Measurements from ENCODE around the gene NPNT. TPM values are rescaled to one million over a fixed set of nuclear protein-coding genes. Genes with fewer than 3 reads are reported as not detected.

Gene NPNT
- total RNA-seq, 2 experiments from 2014 or later = not detected

- H3K36me3 Mint-ChIP-seq = no peaks in the 10 kb centered on the region
- intact Hi-C loops (cut with micrococcal nuclease) = no loop called here
- H3K9me3 Mint-ChIP-seq = no peaks in the 10 kb centered on the region
- peaks cover 2% of the 10 kb centered on the region for H3K27me3 Mint-ChIP-seq
- no peak overlapping the region for H3K27ac Mint-ChIP-seq
- POLR2A ChIA-PET = no interaction called here
- CTCF ChIA-PET = no interaction called here
- no peaks in the 10 kb centered on the region for H3K4me1 Mint-ChIP-seq (ENCODE audit: low read depth)
- DNase-seq = no peak
- H3K4me3 Mint-ChIP-seq = no peak overlapping the region
Measured at GRCh38 chr4:105930698-105931097, 35.4 kb downstream of the NPNT start.

- H3K36me3 Mint-ChIP-seq = no peaks in the 10 kb centered on the region
- no peak overlapping the region for H3K4me3 Mint-ChIP-seq
- H3K27ac Mint-ChIP-seq = no peak overlapping the region
- H3K9me3 Mint-ChIP-seq = no peaks in the 10 kb centered on the region
- H3K27me3 Mint-ChIP-seq = no peaks in the 10 kb centered on the region
- intact Hi-C loops (cut with micrococcal nuclease) = no loop called here
- DNase-seq = no peak
- ChIA-PET POLR2A (no interaction called here), CTCF (no interaction called here)
- no peaks in the 10 kb centered on the region for H3K4me1 Mint-ChIP-seq (ENCODE audit: low read depth)
Measured at GRCh38 chr4:105933083-105933482, 37.8 kb downstream of the NPNT start.

- CTCF ChIA-PET = no interaction called here
- H3K4me1 Mint-ChIP-seq (ENCODE audit: low read depth) = no peaks in the 10 kb centered on the region
- H3K36me3 Mint-ChIP-seq = no peaks in the 10 kb centered on the region
- no peaks in the 10 kb centered on the region for H3K27me3 Mint-ChIP-seq
- no peak overlapping the region for H3K27ac Mint-ChIP-seq
- intact Hi-C loops (cut with micrococcal nuclease) = no loop called here
- no peaks in the 10 kb centered on the region for H3K9me3 Mint-ChIP-seq
- no peak for DNase-seq
- H3K4me3 Mint-ChIP-seq = no peak overlapping the region
- POLR2A ChIA-PET = no interaction called here
Measured at GRCh38 chr4:105934386-105934785, 39.1 kb downstream of the NPNT start.

- no peaks in the 10 kb centered on the region for H3K36me3 Mint-ChIP-seq
- intact Hi-C loops (cut with micrococcal nuclease) = no loop called here
- CTCF ChIA-PET = no interaction called here
Measured at GRCh38 chr4:105936901-105937300, 41.6 kb downstream of the NPNT start.

GRCh38 chr4:105937759-105938158, 42.5 kb downstream of the NPNT start:
- Mint-ChIP-seq H3K4me3 (no peak overlapping the region), H3K9me3 (no peaks in the 10 kb centered on the region), H3K27ac (no peak overlapping the region), H3K4me1 (ENCODE audit: low read depth) (no peaks in the 10 kb centered on the region), H3K27me3 (no peaks in the 10 kb centered on the region), H3K36me3 (no peaks in the 10 kb centered on the region)
- POLR2A ChIA-PET = no interaction called here
- CTCF ChIA-PET = interaction anchor here (1.0 kb wide), 1 partner anchor 22 kb away, joined by 3 read pairs; no protein-coding TSS in a partner anchor
- intact Hi-C loops (cut with micrococcal nuclease) = no loop called here
- DNase-seq = no peak

More at GRCh38 chr4:105936901-105937300, 41.6 kb downstream of the NPNT start:
- POLR2A ChIA-PET = no interaction called here
- no peaks in the 10 kb centered on the region for H3K9me3 Mint-ChIP-seq
- no peak overlapping the region for H3K4me3 Mint-ChIP-seq
- H3K27me3 Mint-ChIP-seq = no peaks in the 10 kb centered on the region
- no peak overlapping the region for H3K27ac Mint-ChIP-seq
- DNase-seq = no peak
- H3K4me1 Mint-ChIP-seq (ENCODE audit: low read depth) = no peaks in the 10 kb centered on the region

- no peak for DNase-seq
- CTCF ChIA-PET = no interaction called here
- H3K4me3 Mint-ChIP-seq = no peak overlapping the region
Measured at GRCh38 chr4:105943234-105943633, 48.0 kb downstream of the NPNT start.

GRCh38 chr4:105944540-105944939, 49.3 kb downstream of the NPNT start:
- H3K4me1 Mint-ChIP-seq (ENCODE audit: low read depth) = no peaks in the 10 kb centered on the region
- no peaks in the 10 kb centered on the region for H3K36me3 Mint-ChIP-seq
- CTCF ChIA-PET = no interaction called here
- H3K27me3 Mint-ChIP-seq = no peaks in the 10 kb centered on the region
- H3K4me3 Mint-ChIP-seq = no peak overlapping the region
- POLR2A ChIA-PET = no interaction called here
- no peak for DNase-seq
- peaks cover 7% of the 10 kb centered on the region for H3K9me3 Mint-ChIP-seq
- intact Hi-C loops (cut with micrococcal nuclease) = no loop called here
- H3K27ac Mint-ChIP-seq = no peak overlapping the region

More at GRCh38 chr4:105943234-105943633, 48.0 kb downstream of the NPNT start:
- H3K27ac Mint-ChIP-seq = no peak overlapping the region
- POLR2A ChIA-PET = no interaction called here
- H3K27me3 Mint-ChIP-seq = no peaks in the 10 kb centered on the region
- H3K4me1 Mint-ChIP-seq (ENCODE audit: low read depth) = no peaks in the 10 kb centered on the region
- H3K9me3 Mint-ChIP-seq = peaks cover 7% of the 10 kb centered on the region
- no peaks in the 10 kb centered on the region for H3K36me3 Mint-ChIP-seq
- intact Hi-C loops (cut with micrococcal nuclease) = no loop called here

GRCh38 chr4:105946771-105947170, 51.5 kb downstream of the NPNT start:
- no peak overlapping the region for H3K4me3 Mint-ChIP-seq
- peaks cover 1% of the 10 kb centered on the region for H3K27me3 Mint-ChIP-seq
- intact Hi-C loops (cut with micrococcal nuclease) = no loop called here
- CTCF ChIA-PET = no interaction called here
- H3K27ac Mint-ChIP-seq = no peak overlapping the region
- POLR2A ChIA-PET = no interaction called here
- H3K9me3 Mint-ChIP-seq = peaks cover 7% of the 10 kb centered on the region
- no peaks in the 10 kb centered on the region for H3K4me1 Mint-ChIP-seq (ENCODE audit: low read depth)
- no peaks in the 10 kb centered on the region for H3K36me3 Mint-ChIP-seq
- no peak for DNase-seq

GRCh38 chr4:105950701-105951100, 55.4 kb downstream of the NPNT start:
- no peaks in the 10 kb centered on the region for H3K4me1 Mint-ChIP-seq (ENCODE audit: low read depth)
- intact Hi-C loops (cut with micrococcal nuclease) = no loop called here
- peaks cover 1% of the 10 kb centered on the region for H3K27me3 Mint-ChIP-seq
- ChIA-PET POLR2A (no interaction called here), CTCF (no interaction called here)
- H3K9me3 Mint-ChIP-seq = peaks cover 7% of the 10 kb centered on the region
- no peak for DNase-seq
- H3K36me3 Mint-ChIP-seq = no peaks in the 10 kb centered on the region
- H3K27ac Mint-ChIP-seq = no peak overlapping the region
- no peak overlapping the region for H3K4me3 Mint-ChIP-seq

GRCh38 chr4:105951198-105951597, 55.9 kb downstream of the NPNT start:
- intact Hi-C loops (cut with micrococcal nuclease) = no loop called here
- Mint-ChIP-seq H3K4me3 (no peak overlapping the region), H3K27me3 (peaks cover 1% of the 10 kb centered on the region), H3K4me1 (ENCODE audit: low read depth) (no peaks in the 10 kb centered on the region), H3K36me3 (no peaks in the 10 kb centered on the region), H3K27ac (no peak overlapping the region), H3K9me3 (peaks cover 6% of the 10 kb centered on the region)
- DNase-seq = no peak
- POLR2A ChIA-PET = no interaction called here
- CTCF ChIA-PET = no interaction called here

- H3K27ac Mint-ChIP-seq = no peak overlapping the region
- no peak for DNase-seq
- H3K9me3 Mint-ChIP-seq = no peaks in the 10 kb centered on the region
- ChIA-PET CTCF (no interaction called here), POLR2A (no interaction called here)
- peaks cover 1% of the 10 kb centered on the region for H3K27me3 Mint-ChIP-seq
- intact Hi-C loops (cut with micrococcal nuclease) = no loop called here
- no peak overlapping the region for H3K4me3 Mint-ChIP-seq
- no peaks in the 10 kb centered on the region for H3K4me1 Mint-ChIP-seq (ENCODE audit: low read depth)
- no peaks in the 10 kb centered on the region for H3K36me3 Mint-ChIP-seq
Measured at GRCh38 chr4:105952591-105952990, 57.3 kb downstream of the NPNT start.

- intact Hi-C loops (cut with micrococcal nuclease) = no loop called here
- no peaks in the 10 kb centered on the region for H3K4me1 Mint-ChIP-seq (ENCODE audit: low read depth)
- DNase-seq = no peak
- no peaks in the 10 kb centered on the region for H3K36me3 Mint-ChIP-seq
- H3K4me3 Mint-ChIP-seq = no peak overlapping the region
- H3K27ac Mint-ChIP-seq = no peak overlapping the region
- H3K9me3 Mint-ChIP-seq = no peaks in the 10 kb centered on the region
- no peaks in the 10 kb centered on the region for H3K27me3 Mint-ChIP-seq
- ChIA-PET CTCF (no interaction called here), POLR2A (no interaction called here)
Measured at GRCh38 chr4:105956569-105956968, 61.3 kb downstream of the NPNT start.

GRCh38 chr4:105957680-105958079, 62.4 kb downstream of the NPNT start:
- intact Hi-C loops (cut with micrococcal nuclease) = no loop called here
- DNase-seq = no peak
- H3K27me3 Mint-ChIP-seq = peaks cover 2% of the 10 kb centered on the region
- no peaks in the 10 kb centered on the region for H3K4me1 Mint-ChIP-seq (ENCODE audit: low read depth)
- no peak overlapping the region for H3K4me3 Mint-ChIP-seq
- ChIA-PET POLR2A (no interaction called here), CTCF (no interaction called here)
- no peaks in the 10 kb centered on the region for H3K9me3 Mint-ChIP-seq
- H3K27ac Mint-ChIP-seq = no peak overlapping the region
- no peaks in the 10 kb centered on the region for H3K36me3 Mint-ChIP-seq

Data from activated CD4-positive, alpha-beta memory T cell treated with anti-CD3 and anti-CD28 coated beads for 36 hours (primary cell).